MM.1S (cell line): Measurements from ENCODE around the gene SPACA9.

Experiments
- CTCF ChIP-seq: fragments of 300-600 bp; sonication (generic); IDR thresholded peaks from 2 replicates; pipeline ENCODE4 v1.5.1; 2016; ENCODE audit warnings: antibody characterized with exemption, low read length, mixed read lengths
- EZH2 ChIP-seq: fragments of 300-600 bp; sonication (generic); optimal IDR thresholded peaks from 2 replicates; pipeline ENCODE3; 2017; ENCODE audit warnings: low read depth, mild to moderate bottlenecking, antibody characterized with exemption, low read length, mixed read lengths
- EZH2phosphoT487 ChIP-seq: fragments of 300-600 bp; sonication (generic); IDR thresholded peaks from 2 replicates; pipeline ENCODE4 v1.6.1; 2018; ENCODE audit warnings: antibody characterized with exemption, low read length

DNA sequence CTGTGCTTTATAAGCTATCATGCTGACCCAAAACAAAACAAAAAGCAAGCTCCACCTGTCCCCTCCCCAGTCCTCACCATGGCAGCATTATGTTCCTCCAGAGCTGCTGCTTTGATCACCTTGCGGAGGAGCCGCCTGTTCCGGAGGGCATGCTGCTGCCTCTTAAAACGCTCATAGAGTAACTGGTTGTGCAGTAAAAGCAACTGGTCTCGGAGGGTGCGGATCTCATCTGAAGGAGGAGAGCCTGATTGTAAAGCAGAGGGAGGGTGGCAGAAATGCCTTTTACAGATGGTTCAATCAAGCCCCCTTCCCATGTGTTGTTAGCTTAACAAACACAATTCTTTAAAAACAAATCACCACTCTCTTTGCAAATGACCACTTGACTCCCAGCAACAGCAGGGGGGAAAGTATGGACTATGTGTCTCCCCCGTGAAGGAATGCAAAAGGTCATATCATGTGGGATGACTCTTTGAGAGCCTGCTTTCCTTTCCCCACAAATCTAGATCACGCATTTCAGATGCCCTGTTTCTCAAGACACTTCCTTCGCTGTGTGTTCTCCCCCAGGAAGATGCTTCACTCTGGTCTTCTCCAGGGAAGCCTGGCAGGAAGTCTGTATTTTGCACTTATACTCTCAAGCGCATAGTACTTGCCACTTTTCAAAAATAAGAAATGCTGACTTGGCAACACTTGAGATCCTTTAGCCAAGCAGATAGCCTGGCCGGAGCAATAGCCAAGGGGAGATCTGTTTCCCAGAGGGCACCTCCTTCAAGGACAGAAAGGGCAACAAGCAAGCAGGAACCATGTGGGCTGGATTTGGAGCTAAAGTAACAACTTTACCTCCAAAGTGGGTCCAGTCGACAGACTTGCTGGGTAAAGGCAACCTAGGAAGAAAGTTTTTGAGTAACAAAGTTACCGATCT, 25.1 kb downstream of the SPACA9 start:
- TF ChIP-seq CTCF, result no peak
- no peak for TF ChIP-seq EZH2
- TF ChIP-seq EZH2phosphoT487, result no peak
